A673 (cell line): ENCODE data around the gene SLC39A8. TPM values are rescaled to one million over a fixed set of nuclear protein-coding genes. Genes with fewer than 3 reads are reported as not detected.

Source experiments
- BruUV-seq: library from RNA; stranded (reverse); fragments of 400-500 nt; replicated peaks from 2 replicates; lab custom pipeline; 2021; lab: Mats Ljungman, UMichigan
- CTCF ChIA-PET: fragments of 300-600 bp; sonication (Branson Sonifier 250); formaldehyde crosslinking; loops from one replicate; lab custom pipeline; 2022; ENCODE audit warnings: antibody characterized with exemption; lab: Charles Lee
- POLR2A ChIA-PET: fragments of 300-600 bp; sonication (Branson Sonifier 250); formaldehyde crosslinking; loops from one replicate; lab custom pipeline; 2022; ENCODE audit warnings: antibody characterized with exemption; ENCODE audit not compliant: low non-redundant PET; lab: Charles Lee
- DNase-seq: peaks from one replicate; pipeline ENCODE4 v3.0.0-alpha.2; 2015; ENCODE audit warnings: low spot score
- H3K27ac ChIP-seq: fragments of 200-600 bp; sonication (generic); 2 replicates; pipeline ENCODE4 v1.5.1; 2016; ENCODE audit warnings: mixed run types, low read depth, mild to moderate bottlenecking, mixed read lengths, antibody characterized with exemption, low read length; ENCODE audit not compliant: poor library complexity, severe bottlenecking
- H3K27me3 ChIP-seq: fragments of 200-600 bp; sonication (generic); replicated peaks from 2 replicates; pipeline ENCODE4 v1.6.1; 2017; ENCODE audit warnings: mixed run types, low read depth, mild to moderate bottlenecking, mixed read lengths, antibody characterized with exemption, low read length; ENCODE audit not compliant: insufficient read depth, poor library complexity
- H3K36me3 ChIP-seq: fragments of 200-600 bp; sonication (generic); 2 replicates; pipeline ENCODE4 v1.6.1; 2016; ENCODE audit warnings: mixed run types, mild to moderate bottlenecking, mixed read lengths, antibody characterized with exemption, low read length; ENCODE audit not compliant: insufficient read depth, poor library complexity, severe bottlenecking
- H3K4me1 ChIP-seq: fragments of 200-600 bp; sonication (generic); 2 replicates; pipeline ENCODE4 v1.6.1; 2017; ENCODE audit warnings: mixed run types, mild to moderate bottlenecking, mixed read lengths, antibody characterized with exemption, low read length; ENCODE audit not compliant: insufficient read depth, poor library complexity, severe bottlenecking
- H3K4me3 ChIP-seq: fragments of 200-600 bp; sonication (generic); 2 replicates; pipeline ENCODE4 v1.5.1; 2016; ENCODE audit warnings: low read depth, mixed run types, mild to moderate bottlenecking, mixed read lengths, low read length; ENCODE audit not compliant: poor library complexity, severe bottlenecking
- H3K9me3 ChIP-seq: fragments of 200-600 bp; sonication (generic); 2 replicates; pipeline ENCODE4 v1.6.1; 2016; ENCODE audit warnings: mixed run types, low read depth, mild to moderate bottlenecking, mixed read lengths, antibody characterized with exemption, low read length; ENCODE audit not compliant: poor library complexity, severe bottlenecking
- EZH2 ChIP-seq: fragments of 200-600 bp; sonication (generic); IDR thresholded peaks from 2 replicates; pipeline ENCODE4 v1.6.1; 2017; ENCODE audit warnings: borderline replicate concordance, low read depth, mild to moderate bottlenecking, mixed read lengths, antibody characterized with exemption, low read length; ENCODE audit not compliant: poor library complexity, severe bottlenecking
- intact Hi-C: fragments of 100-400 bp; cut with micrococcal nuclease; formaldehyde crosslinking; loops from one replicate; pipeline ENCODE4 v1.10.0; 2022; ENCODE audit not compliant: unreplicated experiment
- total RNA-seq: library from RNA; stranded (reverse); gene quantifications from 2 replicates; pipeline ENCODE4 v1.2.3, GENCODE V29; 2021
- TF ChIP-seq, protein P1 (sequence below): fragments of 300-800, 200-600 bp; sonication (generic); conservative IDR thresholded peaks from 2 replicates; pipeline ENCODE4 v1.5.1; 2017; ENCODE audit warnings: low read depth, mild to moderate bottlenecking, antibody characterized with exemption, low read length, moderate library complexity, mixed read lengths

SLC39A8 gene
- total RNA-seq, 1 experiment from 2014 or later = 12.3 TPM

DNA sequence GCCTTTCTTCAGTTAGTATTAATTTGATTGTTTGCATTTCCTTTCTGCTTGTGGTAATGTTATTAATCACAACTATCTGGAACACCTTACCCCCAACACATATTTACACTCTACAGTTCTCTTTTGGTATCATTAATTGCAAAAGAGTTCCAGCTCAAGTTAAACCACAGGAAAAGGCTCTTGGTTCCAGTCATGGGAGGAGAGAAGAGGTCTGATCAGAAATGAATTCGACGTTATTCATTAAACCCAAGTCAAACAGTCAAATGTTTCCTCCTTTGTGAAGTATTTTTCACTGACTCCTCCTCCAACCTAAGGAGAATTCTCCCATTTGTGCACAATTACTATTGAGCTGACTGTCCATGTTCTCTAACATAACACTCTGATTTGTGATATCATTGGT lies 91.4 kb downstream of the SLC39A8 start:
- H3K4me1 ChIP-seq = no peaks in the 10 kb centered on the region
- no peaks in the 10 kb centered on the region for H3K9me3 ChIP-seq
- intact Hi-C loops = no loop called here
- DNase-seq = no peak
- H3K27ac ChIP-seq = no peak overlapping the region
- H3K36me3 ChIP-seq = no peaks in the 10 kb centered on the region
- no peak for TF ChIP-seq EZH2
- TF ChIP-seq, protein P1, sequence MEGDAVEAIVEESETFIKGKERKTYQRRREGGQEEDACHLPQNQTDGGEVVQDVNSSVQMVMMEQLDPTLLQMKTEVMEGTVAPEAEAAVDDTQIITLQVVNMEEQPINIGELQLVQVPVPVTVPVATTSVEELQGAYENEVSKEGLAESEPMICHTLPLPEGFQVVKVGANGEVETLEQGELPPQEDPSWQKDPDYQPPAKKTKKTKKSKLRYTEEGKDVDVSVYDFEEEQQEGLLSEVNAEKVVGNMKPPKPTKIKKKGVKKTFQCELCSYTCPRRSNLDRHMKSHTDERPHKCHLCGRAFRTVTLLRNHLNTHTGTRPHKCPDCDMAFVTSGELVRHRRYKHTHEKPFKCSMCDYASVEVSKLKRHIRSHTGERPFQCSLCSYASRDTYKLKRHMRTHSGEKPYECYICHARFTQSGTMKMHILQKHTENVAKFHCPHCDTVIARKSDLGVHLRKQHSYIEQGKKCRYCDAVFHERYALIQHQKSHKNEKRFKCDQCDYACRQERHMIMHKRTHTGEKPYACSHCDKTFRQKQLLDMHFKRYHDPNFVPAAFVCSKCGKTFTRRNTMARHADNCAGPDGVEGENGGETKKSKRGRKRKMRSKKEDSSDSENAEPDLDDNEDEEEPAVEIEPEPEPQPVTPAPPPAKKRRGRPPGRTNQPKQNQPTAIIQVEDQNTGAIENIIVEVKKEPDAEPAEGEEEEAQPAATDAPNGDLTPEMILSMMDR = no peak
- CTCF ChIA-PET = no interaction called here
- BruUV-seq = no TSS peak
- no peaks in the 10 kb centered on the region for H3K27me3 ChIP-seq
- POLR2A ChIA-PET = no interaction called here
- no peak overlapping the region for H3K4me3 ChIP-seq

DNA sequence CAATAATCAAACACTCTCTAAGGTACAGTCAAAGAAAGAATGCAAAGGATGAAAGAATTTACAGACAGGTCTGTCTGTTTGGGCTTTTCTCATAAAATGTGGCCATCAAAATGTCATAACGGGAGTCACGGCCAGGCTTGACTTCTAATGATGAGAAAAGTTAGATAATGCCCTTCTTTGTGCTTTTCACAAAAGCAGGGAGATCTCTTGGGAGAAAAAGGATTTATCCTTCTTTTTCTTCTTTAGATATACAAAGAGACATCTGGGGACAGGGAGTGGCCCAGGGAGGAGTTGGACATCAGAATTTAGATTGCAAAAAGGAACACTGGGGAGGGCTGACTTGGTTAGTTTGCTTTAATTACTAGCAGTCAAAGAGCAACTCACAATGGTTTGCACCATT lies 93.1 kb downstream of the SLC39A8 start:
- CTCF ChIA-PET = no interaction called here
- DNase-seq = no peak
- no peak overlapping the region for H3K4me3 ChIP-seq
- H3K36me3 ChIP-seq = no peaks in the 10 kb centered on the region
- intact Hi-C loops = no loop called here
- H3K27ac ChIP-seq = no peak overlapping the region
- H3K27me3 ChIP-seq = no peaks in the 10 kb centered on the region
- no peak for TF ChIP-seq EZH2
- TF ChIP-seq, protein P1 = no peak
- no peaks in the 10 kb centered on the region for H3K4me1 ChIP-seq
- no peaks in the 10 kb centered on the region for H3K9me3 ChIP-seq
- no TSS peak for BruUV-seq
- POLR2A ChIA-PET = no interaction called here

DNA sequence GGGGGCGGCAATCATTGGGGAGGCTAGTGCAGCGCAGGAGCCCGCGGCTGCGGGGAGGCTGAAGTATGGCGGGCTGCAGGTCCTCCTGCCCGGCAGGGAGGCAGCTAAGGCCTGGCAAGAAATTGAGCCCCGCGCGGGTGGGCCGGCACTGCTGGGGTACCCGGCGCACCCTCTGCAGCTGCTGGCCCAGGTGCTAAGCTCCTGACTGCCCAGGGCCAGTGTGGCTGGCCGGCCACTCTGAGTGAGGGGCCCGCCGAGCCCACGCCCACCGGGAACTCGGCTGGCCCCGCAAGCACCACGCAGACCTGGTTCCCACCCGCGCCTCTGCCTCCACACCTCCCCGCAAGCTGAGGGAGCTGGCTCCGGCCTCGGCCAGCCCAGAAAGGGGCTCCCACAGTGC lies 94.9 kb downstream of the SLC39A8 start:
- ChIA-PET POLR2A (no interaction called here), CTCF (no interaction called here)
- intact Hi-C loops = no loop called here
- Histone ChIP-seq H3K36me3 (no peaks in the 10 kb centered on the region), H3K27me3 (no peaks in the 10 kb centered on the region), H3K4me1 (no peaks in the 10 kb centered on the region), H3K9me3 (no peaks in the 10 kb centered on the region), H3K4me3 (no peak overlapping the region), H3K27ac (no peak overlapping the region)
- no TSS peak for BruUV-seq
- TF ChIP-seq, protein P1 = no peak
- no peak for TF ChIP-seq EZH2
- no peak for DNase-seq
